ENCODE data around the gene FBH1.

FBH1 gene

DNA sequence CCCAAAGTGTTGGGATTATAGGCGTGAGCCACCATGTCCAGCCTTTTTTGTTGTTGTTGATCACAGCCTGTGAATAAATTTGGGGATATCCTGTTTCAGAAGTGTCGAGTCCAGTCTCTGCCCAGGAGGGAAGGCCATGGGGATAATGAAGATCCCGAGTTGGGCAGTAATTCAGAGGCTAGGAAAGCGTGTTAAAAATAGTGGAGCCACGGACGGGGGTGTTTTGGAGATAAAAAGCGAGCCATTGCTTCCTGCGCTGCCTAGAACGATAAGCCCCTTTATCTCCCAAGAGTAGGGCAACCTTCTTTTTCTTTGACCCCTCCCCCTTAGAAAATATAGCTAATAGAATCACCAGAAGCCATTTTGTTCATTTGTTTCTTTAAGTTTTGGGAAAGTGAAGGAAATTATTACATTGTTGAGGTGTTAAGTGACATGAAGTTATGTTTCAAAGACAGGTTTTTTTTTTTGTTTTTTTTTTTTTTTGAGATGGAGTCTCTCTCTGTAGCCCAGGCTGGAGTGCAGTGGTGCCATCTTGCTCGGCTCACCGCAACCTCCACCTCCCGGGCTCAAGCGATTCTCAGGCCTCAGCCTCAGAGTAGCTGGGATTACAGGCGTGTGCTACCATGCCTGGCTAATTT is 44.0 kb downstream of the FBH1 start:
- Histone ChIP-seq H3K36me3 (ENCODE audit: control insufficient read depth, low read length) (peaks cover 40% of the 10 kb centered on the region), H3K9me3 (ENCODE audit: control insufficient read depth, insufficient read depth, low read length) (no peaks in the 10 kb centered on the region), H3K79me2 (ENCODE audit: control insufficient read depth, low read length) (no peaks in the 10 kb centered on the region), H3K4me1 (ENCODE audit: control insufficient read depth, low read length) (no peaks in the 10 kb centered on the region), H3F3A (ENCODE audit: control insufficient read depth, insufficient read depth) (no peaks in the 10 kb centered on the region), H3K9me2 (replicated peaks; ENCODE audit: control insufficient read depth, low read length) (no peaks in the 10 kb centered on the region), H3K27me3 (ENCODE audit: control insufficient read depth, low read length) (no peaks in the 10 kb centered on the region), H4K20me1 (ENCODE audit: control insufficient read depth, insufficient read depth, low read depth, low read length) (no peaks in the 10 kb centered on the region), H3K4me2 (ENCODE audit: low read length) (no peak overlapping the region), H3K27ac (ENCODE audit: low read depth, low read length) (no peak overlapping the region), H3K4me3 (ENCODE audit: low read length) (no peak overlapping the region)
- TF ChIP-seq, protein P1, sequence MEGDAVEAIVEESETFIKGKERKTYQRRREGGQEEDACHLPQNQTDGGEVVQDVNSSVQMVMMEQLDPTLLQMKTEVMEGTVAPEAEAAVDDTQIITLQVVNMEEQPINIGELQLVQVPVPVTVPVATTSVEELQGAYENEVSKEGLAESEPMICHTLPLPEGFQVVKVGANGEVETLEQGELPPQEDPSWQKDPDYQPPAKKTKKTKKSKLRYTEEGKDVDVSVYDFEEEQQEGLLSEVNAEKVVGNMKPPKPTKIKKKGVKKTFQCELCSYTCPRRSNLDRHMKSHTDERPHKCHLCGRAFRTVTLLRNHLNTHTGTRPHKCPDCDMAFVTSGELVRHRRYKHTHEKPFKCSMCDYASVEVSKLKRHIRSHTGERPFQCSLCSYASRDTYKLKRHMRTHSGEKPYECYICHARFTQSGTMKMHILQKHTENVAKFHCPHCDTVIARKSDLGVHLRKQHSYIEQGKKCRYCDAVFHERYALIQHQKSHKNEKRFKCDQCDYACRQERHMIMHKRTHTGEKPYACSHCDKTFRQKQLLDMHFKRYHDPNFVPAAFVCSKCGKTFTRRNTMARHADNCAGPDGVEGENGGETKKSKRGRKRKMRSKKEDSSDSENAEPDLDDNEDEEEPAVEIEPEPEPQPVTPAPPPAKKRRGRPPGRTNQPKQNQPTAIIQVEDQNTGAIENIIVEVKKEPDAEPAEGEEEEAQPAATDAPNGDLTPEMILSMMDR (IDR thresholded peaks at IDR 0.05; ENCODE audit: low read depth, low read length, poor library complexity, severe bottlenecking), result no peak
- TF ChIP-seq EZH2phosphoT487 (IDR thresholded peaks at IDR 0.05; ENCODE audit: borderline replicate concordance, low read length), result no peak

DNA sequence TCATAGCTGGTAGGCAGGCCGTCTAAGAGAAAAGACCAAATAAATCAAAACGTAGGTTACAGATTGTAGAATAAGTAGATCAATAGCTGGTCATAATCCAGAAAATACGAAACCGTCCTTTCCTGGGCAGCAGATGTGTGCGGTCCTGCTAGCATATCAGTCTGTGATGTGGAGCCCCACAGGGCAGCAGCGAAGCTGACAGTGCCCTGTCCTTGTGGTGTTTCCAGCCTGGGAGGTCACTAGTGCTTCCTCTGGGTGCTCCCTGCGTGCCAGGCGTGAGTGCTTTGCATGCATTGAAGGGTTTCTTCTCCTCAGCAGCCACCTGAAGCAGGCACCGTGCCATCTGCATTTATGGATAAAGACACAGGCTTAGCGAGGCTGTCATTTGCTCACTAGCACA is 45.6 kb downstream of the FBH1 start:
- TF ChIP-seq, protein P1 (IDR thresholded peaks at IDR 0.05; ENCODE audit: low read depth, low read length, poor library complexity, severe bottlenecking), result no peak
- TF ChIP-seq EZH2phosphoT487 (IDR thresholded peaks at IDR 0.05; ENCODE audit: borderline replicate concordance, low read length), result no peak
- Histone ChIP-seq H4K20me1 (ENCODE audit: control insufficient read depth, insufficient read depth, low read depth, low read length) (no peaks in the 10 kb centered on the region), H3K79me2 (ENCODE audit: control insufficient read depth, low read length) (no peaks in the 10 kb centered on the region), H3K4me1 (ENCODE audit: control insufficient read depth, low read length) (no peaks in the 10 kb centered on the region), H3F3A (ENCODE audit: control insufficient read depth, insufficient read depth) (no peaks in the 10 kb centered on the region), H3K9me3 (ENCODE audit: control insufficient read depth, insufficient read depth, low read length) (no peaks in the 10 kb centered on the region), H3K27ac (ENCODE audit: low read depth, low read length) (no peak overlapping the region), H3K27me3 (ENCODE audit: control insufficient read depth, low read length) (no peaks in the 10 kb centered on the region), H3K4me3 (ENCODE audit: low read length) (no peak overlapping the region), H3K9me2 (replicated peaks; ENCODE audit: control insufficient read depth, low read length) (no peaks in the 10 kb centered on the region), H3K4me2 (ENCODE audit: low read length) (no peak overlapping the region), H3K36me3 (ENCODE audit: control insufficient read depth, low read length) (peaks cover 27% of the 10 kb centered on the region)

DNA sequence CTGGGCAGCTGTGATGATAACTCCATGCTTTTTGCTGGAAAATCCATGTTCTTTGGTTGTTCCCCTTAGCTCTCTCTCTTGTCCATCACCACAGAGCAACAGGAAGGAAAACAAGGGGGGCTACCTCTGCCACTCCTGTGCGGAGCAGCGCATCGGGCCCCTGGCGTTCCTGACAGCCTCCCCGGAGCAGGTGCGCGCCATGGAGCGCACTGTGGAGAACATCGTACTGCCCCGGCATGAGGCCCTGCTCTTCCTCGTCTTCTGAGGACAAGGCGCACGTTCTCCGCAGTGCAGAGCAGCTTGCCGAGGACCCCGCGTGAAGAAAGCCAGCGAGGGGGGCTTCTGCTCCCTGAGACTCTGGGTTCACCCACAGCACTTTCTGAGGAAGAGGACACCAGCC is 47.0 kb downstream of the FBH1 start:
- H3K79me2 ChIP-seq (ENCODE audit: control insufficient read depth, low read length), result no peaks in the 10 kb centered on the region
- H3K9me2 ChIP-seq (replicated peaks; ENCODE audit: control insufficient read depth, low read length), result no peaks in the 10 kb centered on the region
- no peaks in the 10 kb centered on the region for H3K9me3 ChIP-seq (ENCODE audit: control insufficient read depth, insufficient read depth, low read length)
- TF ChIP-seq EZH2phosphoT487 (IDR thresholded peaks at IDR 0.05; ENCODE audit: borderline replicate concordance, low read length), result no peak
- TF ChIP-seq, protein P1 (IDR thresholded peaks at IDR 0.05; ENCODE audit: low read depth, low read length, poor library complexity, severe bottlenecking), result no peak
- H3K4me1 ChIP-seq (ENCODE audit: control insufficient read depth, low read length), result no peaks in the 10 kb centered on the region
- no peak overlapping the region for H3K4me3 ChIP-seq (ENCODE audit: low read length)
- no peaks in the 10 kb centered on the region for H3F3A ChIP-seq (ENCODE audit: control insufficient read depth, insufficient read depth)
- H3K4me2 ChIP-seq (ENCODE audit: low read length), result no peak overlapping the region
- H3K27me3 ChIP-seq (ENCODE audit: control insufficient read depth, low read length), result no peaks in the 10 kb centered on the region
- H4K20me1 ChIP-seq (ENCODE audit: control insufficient read depth, insufficient read depth, low read depth, low read length), result no peaks in the 10 kb centered on the region
- peaks cover 18% of the 10 kb centered on the region for H3K36me3 ChIP-seq (ENCODE audit: control insufficient read depth, low read length)
- no peak overlapping the region for H3K27ac ChIP-seq (ENCODE audit: low read depth, low read length)

Data from DOHH2 (cell line).